HEK293 (cell line): ENCODE results near the gene MACO1.

Experiments
- EGR2 ChIP-seq: fragments of 450-650 bp; formaldehyde crosslinking; IDR thresholded peaks from 2 replicates; pipeline ENCODE4 v1.5.1; 2016; ENCODE audit warnings: low read depth, missing biosample characterization, missing genetic modification characterization
- ELK4 ChIP-seq: IDR thresholded peaks from 2 replicates; pipeline ENCODE4 v1.6.1; 2011; ENCODE audit warnings: mild to moderate bottlenecking, low read depth, low read length, borderline replicate concordance
- GLI4 ChIP-seq: fragments of 450-650 bp; formaldehyde crosslinking; IDR thresholded peaks from 2 replicates; pipeline ENCODE4 v1.5.1; 2016; ENCODE audit warnings: missing biosample characterization, missing genetic modification characterization
- HOXC10 ChIP-seq: sonication (generic); formaldehyde crosslinking; IDR thresholded peaks from 2 replicates; pipeline ENCODE4 v1.8.1; 2023; ENCODE audit warnings: mild to moderate bottlenecking, missing genetic modification reagents
- IKZF3 ChIP-seq: fragments of 450-650 bp; IDR thresholded peaks from 2 replicates; pipeline ENCODE4 v1.5.0; 2018; ENCODE audit warnings: missing biosample characterization, mild to moderate bottlenecking, missing genetic modification characterization, moderate library complexity
- KLF9 ChIP-seq: fragments of 450-650 bp; formaldehyde crosslinking; IDR thresholded peaks from 2 replicates; pipeline ENCODE4 v1.5.1; 2016; ENCODE audit warnings: missing biosample characterization, missing genetic modification characterization, low read depth
- MYNN ChIP-seq: fragments of 450-650 bp; formaldehyde crosslinking; IDR thresholded peaks from 2 replicates; pipeline ENCODE4 v1.5.1; 2016; ENCODE audit warnings: missing biosample characterization, missing genetic modification characterization, borderline replicate concordance
- OSR2 ChIP-seq: fragments of 450-650 bp; formaldehyde crosslinking; IDR thresholded peaks from 2 replicates; pipeline ENCODE4 v1.5.1; 2016; ENCODE audit warnings: missing biosample characterization, missing genetic modification characterization
- OVOL3 ChIP-seq: fragments of 450-650 bp; formaldehyde crosslinking; IDR thresholded peaks from 2 replicates; pipeline ENCODE4 v1.5.1; 2016; ENCODE audit warnings: missing biosample characterization, missing genetic modification characterization
- PBX3 ChIP-seq: sonication (generic); formaldehyde crosslinking; IDR thresholded peaks from 2 replicates; pipeline ENCODE4 v1.8.1; 2022; ENCODE audit warnings: mild to moderate bottlenecking, moderate library complexity, missing genetic modification reagents
- PRDM1 ChIP-seq: fragments of 450-650 bp; formaldehyde crosslinking; IDR thresholded peaks from 2 replicates; pipeline ENCODE4; 2016; ENCODE audit warnings: missing biosample characterization, missing genetic modification characterization
- SP3 ChIP-seq: fragments of 450-650 bp; formaldehyde crosslinking; IDR thresholded peaks from 2 replicates; pipeline ENCODE4 v1.5.1; 2016; ENCODE audit warnings: missing biosample characterization, missing genetic modification characterization
- WT1 ChIP-seq: fragments of 450-650 bp; formaldehyde crosslinking; IDR thresholded peaks from 2 replicates; pipeline ENCODE4 v1.5.1; 2016; ENCODE audit warnings: missing biosample characterization, missing genetic modification characterization
- ZBTB17 ChIP-seq: fragments of 450-650 bp; formaldehyde crosslinking; IDR thresholded peaks from 2 replicates; pipeline ENCODE4 v1.5.1; 2016; ENCODE audit warnings: missing biosample characterization, missing genetic modification characterization
- ZFP3 ChIP-seq: fragments of 450-650 bp; formaldehyde crosslinking; IDR thresholded peaks from 2 replicates; pipeline ENCODE4 v1.5.1; 2016; ENCODE audit warnings: low read depth, missing biosample characterization, missing genetic modification characterization
- ZFP41 ChIP-seq: fragments of 450-650 bp; formaldehyde crosslinking; IDR thresholded peaks from 2 replicates; pipeline ENCODE4 v1.5.1; 2016; ENCODE audit warnings: missing biosample characterization, missing genetic modification characterization, borderline replicate concordance
- ZIC2 ChIP-seq: fragments of 450-650 bp; formaldehyde crosslinking; IDR thresholded peaks from 2 replicates; pipeline ENCODE4 v1.5.1; 2016; ENCODE audit warnings: missing biosample characterization, missing genetic modification characterization
- ZNF133 ChIP-seq: fragments of 450-650 bp; formaldehyde crosslinking; IDR thresholded peaks from 2 replicates; pipeline ENCODE4 v1.5.1; 2016; ENCODE audit warnings: missing biosample characterization, missing genetic modification characterization
- ZNF19 ChIP-seq: fragments of 450-650 bp; formaldehyde crosslinking; IDR thresholded peaks from 2 replicates; pipeline ENCODE4; 2016; ENCODE audit warnings: missing biosample characterization, missing genetic modification characterization, low read depth
- ZNF37A ChIP-seq: fragments of 450-650 bp; IDR thresholded peaks from 2 replicates; pipeline ENCODE4 v1.5.1; 2018; ENCODE audit warnings: missing biosample characterization, missing genetic modification characterization
- ZNF521 ChIP-seq: fragments of 450-650 bp; formaldehyde crosslinking; IDR thresholded peaks from 2 replicates; pipeline ENCODE4 v1.5.1; 2017; ENCODE audit warnings: missing biosample characterization, mild to moderate bottlenecking, missing genetic modification characterization
- ZNF548 ChIP-seq: fragments of 450-650 bp; formaldehyde crosslinking; IDR thresholded peaks from 2 replicates; pipeline ENCODE4 v1.5.1; 2016; ENCODE audit warnings: missing biosample characterization, missing genetic modification characterization
- ZNF549 ChIP-seq: fragments of 450-650 bp; IDR thresholded peaks from 2 replicates; pipeline ENCODE4 v1.5.1; 2018; ENCODE audit warnings: missing biosample characterization, missing genetic modification characterization, mild to moderate bottlenecking, inconsistent platforms, moderate library complexity
- ZNF776 ChIP-seq: fragments of 450-650 bp; formaldehyde crosslinking; IDR thresholded peaks from 2 replicates; pipeline ENCODE4 v1.5.0; 2017; ENCODE audit warnings: missing biosample characterization, missing genetic modification characterization, borderline replicate concordance
- ZSCAN16 ChIP-seq: fragments of 450-650 bp; formaldehyde crosslinking; IDR thresholded peaks from 2 replicates; pipeline ENCODE4 v1.5.1; 2016; ENCODE audit warnings: missing biosample characterization, missing genetic modification characterization
- ZSCAN18 ChIP-seq: fragments of 450-650 bp; formaldehyde crosslinking; IDR thresholded peaks from 2 replicates; pipeline ENCODE4 v1.5.1; 2016; ENCODE audit warnings: missing biosample characterization, missing genetic modification characterization
- TF ChIP-seq, protein P1 (sequence below): fragments of 450-650 bp; formaldehyde crosslinking; IDR thresholded peaks from 2 replicates; pipeline ENCODE4 v1.5.1; 2016; ENCODE audit warnings: missing biosample characterization, missing genetic modification characterization
- TF ChIP-seq, protein P2 (sequence below): fragments of 450-650 bp; formaldehyde crosslinking; IDR thresholded peaks from 2 replicates; pipeline ENCODE4 v1.5.1; 2016; ENCODE audit warnings: missing biosample characterization, missing genetic modification characterization
- TF ChIP-seq, protein P3 (sequence below): fragments of 450-650 bp; formaldehyde crosslinking; IDR thresholded peaks from 2 replicates; pipeline ENCODE4 v1.5.1; 2016; ENCODE audit warnings: missing biosample characterization, missing genetic modification characterization

The MACO1 gene

DNA sequence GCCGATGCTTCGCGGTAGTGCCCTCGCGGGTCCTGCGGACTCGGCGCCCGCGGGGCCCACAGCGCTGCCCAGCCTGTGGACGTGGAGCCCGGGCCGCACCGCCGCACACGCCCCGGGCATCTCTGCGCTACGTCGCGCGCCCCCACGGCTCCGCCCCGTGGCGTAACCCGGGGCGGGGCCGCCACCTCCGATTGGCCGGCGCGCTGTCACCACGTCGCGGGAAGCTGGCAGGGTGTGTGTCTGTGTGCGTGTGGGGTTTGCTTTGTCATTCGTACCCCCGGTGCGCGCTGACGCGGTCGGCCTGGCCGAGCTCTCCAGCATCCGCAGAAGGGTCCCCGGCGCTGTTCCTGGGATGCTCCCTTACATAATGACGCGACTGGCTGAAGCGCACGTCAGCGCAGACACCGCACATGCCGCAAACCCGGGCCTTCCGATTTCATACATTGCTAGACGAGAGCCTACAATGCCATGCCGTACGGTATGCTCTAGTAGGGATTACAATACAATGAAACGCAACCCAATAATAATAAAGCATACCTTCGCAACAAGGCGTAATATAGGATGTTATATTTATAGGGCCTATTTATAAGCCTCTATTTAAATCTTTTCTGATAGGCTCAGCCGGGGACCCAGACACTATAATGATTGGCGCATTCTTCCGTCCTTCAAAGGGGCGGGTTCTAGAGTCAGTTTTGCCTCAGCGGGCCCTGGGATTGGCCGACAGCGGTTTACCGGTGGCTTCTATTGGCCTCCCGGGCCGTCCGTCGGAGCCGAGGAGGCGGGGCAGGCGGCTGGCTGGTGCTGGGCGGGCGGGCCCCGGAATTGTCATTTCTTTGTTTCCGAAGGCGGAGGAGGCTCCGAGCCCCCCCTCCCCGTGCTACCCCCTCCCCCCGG lies at the start of gene MACO1 (continued):
- TF ChIP-seq ELK4 (no peak), PBX3 (CRISPR knock-in tag) (peak; percentile 85; the same call in 1 of the 2 replicates), ZSCAN16 (tag by site-specific recombination) (no peak), GLI4 (tag by site-specific recombination) (no peak), HOXC10 (CRISPR knock-in tag) (no peak), ZBTB17 (tag by site-specific recombination) (no peak), ZNF776 (tag by site-specific recombination) (no peak), ZSCAN18 (no peak), EGR2 (tag by site-specific recombination) (no peak), PRDM1 (tag by site-specific recombination) (no peak), ZFP41 (tag by site-specific recombination) (no peak), ZFP3 (tag by site-specific recombination) (no peak), KLF9 (tag by site-specific recombination) (no peak), ZNF19 (tag by site-specific recombination) (no peak), IKZF3 (tag by site-specific recombination) (no peak), ZNF521 (tag by site-specific recombination) (no peak), ZNF37A (tag by site-specific recombination) (no peak), MYNN (tag by site-specific recombination) (no peak), ZNF549 (tag by site-specific recombination) (no peak), ZNF548 (tag by site-specific recombination) (no peak), ZIC2 (peak; percentile 67), WT1 (tag by site-specific recombination) (0 out of 2 replicates have a peak, but pooled peaks have one; percentile 9), OSR2 (tag by site-specific recombination) (no peak), SP3 (tag by site-specific recombination) (peak; percentile 64), OVOL3 (no peak), ZNF133 (tag by site-specific recombination) (no peak)
- TF ChIP-seq, protein P1, sequence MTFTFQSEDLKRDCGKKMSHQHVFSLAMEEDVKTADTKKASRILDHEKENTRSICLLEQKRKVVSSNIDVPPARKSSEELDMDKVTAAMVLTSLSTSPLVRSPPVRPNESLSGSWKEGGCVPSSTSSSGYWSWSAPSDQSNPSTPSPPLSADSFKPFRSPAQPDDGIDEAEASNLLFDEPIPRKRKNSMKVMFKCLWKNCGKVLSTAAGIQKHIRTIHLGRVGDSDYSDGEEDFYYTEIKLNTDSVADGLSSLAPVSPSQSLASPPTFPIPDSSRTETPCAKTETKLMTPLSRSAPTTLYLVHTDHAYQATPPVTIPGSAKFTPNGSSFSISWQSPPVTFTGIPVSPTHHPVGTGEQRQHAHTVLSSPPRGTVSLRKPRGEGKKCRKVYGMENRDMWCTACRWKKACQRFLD (tag by site-specific recombination), result no peak
- TF ChIP-seq, protein P2, sequence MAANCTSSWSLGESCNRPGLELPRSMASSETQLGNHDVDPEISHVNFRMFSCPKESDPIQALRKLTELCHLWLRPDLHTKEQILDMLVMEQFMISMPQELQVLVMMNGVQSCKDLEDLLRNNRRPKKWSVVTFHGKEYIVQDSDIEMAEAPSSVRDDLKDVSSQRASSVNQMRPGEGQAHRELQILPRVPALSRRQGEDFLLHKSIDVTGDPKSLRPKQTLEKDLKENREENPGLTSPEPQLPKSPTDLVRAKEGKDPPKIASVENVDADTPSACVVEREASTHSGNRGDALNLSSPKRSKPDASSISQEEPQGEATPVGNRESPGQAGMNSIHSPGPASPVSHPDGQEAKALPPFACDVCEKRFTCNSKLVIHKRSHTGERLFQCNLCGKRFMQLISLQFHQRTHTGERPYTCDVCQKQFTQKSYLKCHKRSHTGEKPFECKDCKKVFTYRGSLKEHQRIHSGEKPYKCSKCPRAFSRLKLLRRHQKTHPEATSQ (tag by site-specific recombination), result no peak
- TF ChIP-seq, protein P3, sequence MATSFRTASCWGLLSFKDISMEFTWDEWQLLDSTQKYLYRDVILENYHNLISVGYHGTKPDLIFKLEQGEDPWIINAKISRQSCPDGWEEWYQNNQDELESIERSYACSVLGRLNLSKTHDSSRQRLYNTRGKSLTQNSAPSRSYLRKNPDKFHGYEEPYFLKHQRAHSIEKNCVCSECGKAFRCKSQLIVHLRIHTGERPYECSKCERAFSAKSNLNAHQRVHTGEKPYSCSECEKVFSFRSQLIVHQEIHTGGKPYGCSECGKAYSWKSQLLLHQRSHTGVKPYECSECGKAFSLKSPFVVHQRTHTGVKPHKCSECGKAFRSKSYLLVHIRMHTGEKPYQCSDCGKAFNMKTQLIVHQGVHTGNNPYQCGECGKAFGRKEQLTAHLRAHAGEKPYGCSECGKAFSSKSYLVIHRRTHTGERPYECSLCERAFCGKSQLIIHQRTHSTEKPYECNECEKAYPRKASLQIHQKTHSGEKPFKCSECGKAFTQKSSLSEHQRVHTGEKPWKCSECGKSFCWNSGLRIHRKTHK (tag by site-specific recombination), result no peak
